ENCODE results near the gene PPP2R5A.
"Not testable (repeated sequence)": the region's sequence is repeated elsewhere in the genome, so short reads cannot be mapped to it uniquely, and the experiment has no call there.

Gene PPP2R5A

GRCh38 chr1:212388985-212389716 lies 103.9 kb downstream of the PPP2R5A start:
- no peak overlapping the region for H3K27ac ChIP-seq
- ChIA-PET POLR2A (ENCODE audit: low non-redundant PET) (no interaction called here), CTCF (no interaction called here)
- no peak for DNase-seq (ENCODE audit: low spot score)
- TF ChIP-seq CTCF (conservative IDR thresholded peaks at IDR 0.05; ENCODE audit: low read depth), result no peak

DNA sequence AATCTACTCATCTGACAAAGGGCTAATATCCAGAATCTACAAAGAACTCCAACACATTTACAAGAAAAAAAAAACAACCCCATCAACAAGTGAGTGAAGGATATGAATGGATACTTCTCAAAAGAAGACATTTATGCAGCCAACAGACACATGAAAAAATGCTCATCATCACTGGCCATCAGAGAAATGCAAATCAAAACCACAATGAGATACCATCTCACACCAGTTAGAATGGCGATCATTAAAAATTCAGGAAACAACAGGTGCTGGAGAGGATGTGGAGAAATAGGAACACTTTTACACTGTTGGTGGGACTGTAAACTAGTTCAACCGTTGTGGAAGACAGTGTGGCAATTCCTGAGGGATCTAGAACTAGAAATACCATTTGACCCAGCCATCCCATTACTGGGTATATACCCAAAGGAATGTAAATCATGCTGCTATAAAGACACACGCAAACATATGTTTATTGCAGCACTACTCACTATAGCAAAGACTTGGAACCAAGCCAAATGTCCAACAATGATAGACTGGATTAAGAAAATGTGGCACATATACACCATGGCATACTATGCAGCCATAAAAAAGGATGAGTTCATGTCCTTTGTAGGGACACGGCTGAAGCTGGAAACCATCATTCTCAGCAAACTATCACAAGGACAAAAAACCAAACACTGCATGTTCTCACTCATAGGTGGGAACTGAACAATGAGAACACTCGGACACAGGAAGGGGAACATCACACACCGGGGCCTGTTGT lies 110.6 kb downstream of the PPP2R5A start:
- CTCF ChIA-PET, result interaction anchor here (0.6 kb wide), 1 partner anchor 368 kb away, joined by 5 read pairs; no protein-coding TSS in a partner anchor
- POLR2A ChIA-PET (ENCODE audit: low non-redundant PET); H3K27ac ChIP-seq; DNase-seq (ENCODE audit: low spot score): not testable (repeated sequence)

DNA sequence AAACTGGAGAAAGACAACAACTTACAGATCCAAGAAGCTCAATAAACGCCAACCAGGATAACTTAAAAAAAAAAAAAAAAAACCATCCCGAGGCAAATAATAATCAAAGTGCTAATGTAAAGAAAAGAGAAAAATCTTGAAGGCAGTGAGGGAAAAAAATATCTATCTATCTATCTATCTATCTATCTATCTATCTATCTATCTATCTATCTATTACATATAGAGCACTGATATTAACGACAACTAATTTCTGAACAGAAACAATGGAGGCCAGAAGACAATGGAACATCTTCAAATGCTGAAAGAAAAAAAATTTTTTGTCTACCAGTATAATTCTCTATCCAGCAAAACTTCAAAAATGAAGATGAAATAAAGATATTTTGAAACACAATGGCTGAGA lies 111.4 kb downstream of the PPP2R5A start:
- DNase-seq (ENCODE audit: low spot score), result no peak
- CTCF ChIA-PET, result interaction anchor here (0.6 to 0.9 kb wide), 2 partner anchors 9 to 369 kb away, joined by 3 to 5 read pairs; no protein-coding TSS in a partner anchor
- no peak for TF ChIP-seq CTCF (conservative IDR thresholded peaks at IDR 0.05; ENCODE audit: low read depth)
- no peak overlapping the region for H3K27ac ChIP-seq
- POLR2A ChIA-PET (ENCODE audit: low non-redundant PET), result no interaction called here

DNA sequence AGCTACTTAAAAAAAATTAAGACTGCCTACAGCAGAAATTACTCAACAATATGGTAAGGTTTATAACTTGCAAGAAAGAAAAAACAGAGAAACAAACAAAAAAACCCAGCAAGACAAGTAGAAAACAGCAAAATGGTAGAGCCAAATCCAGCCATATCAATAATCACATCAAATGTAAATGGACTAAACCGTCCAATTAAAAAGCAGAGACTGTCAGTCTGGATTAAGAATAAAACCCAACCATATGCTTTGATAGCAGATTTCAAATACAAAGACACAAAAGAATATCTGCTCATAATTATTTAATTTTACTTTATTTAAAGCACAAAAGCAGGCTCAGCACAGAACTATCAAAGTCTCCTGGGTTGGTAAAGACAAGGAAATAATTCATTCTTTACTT lies 112.0 kb downstream of the PPP2R5A start:
- H3K27ac ChIP-seq, result no peak overlapping the region
- DNase-seq (ENCODE audit: low spot score), result no peak
- ChIA-PET POLR2A (ENCODE audit: low non-redundant PET) (interaction anchor here (0.6 kb wide), 1 partner anchor 10 kb away, joined by 4 read pairs; no protein-coding TSS in a partner anchor), CTCF (interaction anchor here (0.9 kb wide), 1 partner anchor 10 kb away, joined by 3 read pairs; no protein-coding TSS in a partner anchor)
- no peak for TF ChIP-seq CTCF (conservative IDR thresholded peaks at IDR 0.05; ENCODE audit: low read depth)

DNA sequence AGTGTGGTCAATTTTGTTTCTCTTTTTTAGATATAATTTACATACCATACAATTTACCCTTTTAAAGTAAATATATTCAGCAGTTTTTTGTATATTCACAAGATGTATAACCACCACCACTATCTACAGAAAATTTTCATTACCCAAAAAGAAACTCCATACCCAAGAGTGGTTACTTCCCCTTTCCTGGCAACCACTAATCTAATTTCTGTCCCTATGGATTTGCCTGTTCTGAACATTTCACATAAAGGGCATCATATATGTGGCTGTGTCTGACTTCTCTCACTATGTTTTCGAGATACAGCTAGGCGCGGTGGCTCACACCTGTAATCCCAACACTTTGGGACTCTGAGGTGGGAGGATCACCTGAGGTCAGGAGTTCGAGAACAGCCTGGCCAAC lies 115.8 kb downstream of the PPP2R5A start:
- POLR2A ChIA-PET (ENCODE audit: low non-redundant PET), result no interaction called here
- TF ChIP-seq CTCF (conservative IDR thresholded peaks at IDR 0.05; ENCODE audit: low read depth), result no peak
- H3K27ac ChIP-seq, result peak overlapping the region; percentile 76
- DNase-seq (ENCODE audit: low spot score), result no peak
- CTCF ChIA-PET, result no interaction called here

DNA sequence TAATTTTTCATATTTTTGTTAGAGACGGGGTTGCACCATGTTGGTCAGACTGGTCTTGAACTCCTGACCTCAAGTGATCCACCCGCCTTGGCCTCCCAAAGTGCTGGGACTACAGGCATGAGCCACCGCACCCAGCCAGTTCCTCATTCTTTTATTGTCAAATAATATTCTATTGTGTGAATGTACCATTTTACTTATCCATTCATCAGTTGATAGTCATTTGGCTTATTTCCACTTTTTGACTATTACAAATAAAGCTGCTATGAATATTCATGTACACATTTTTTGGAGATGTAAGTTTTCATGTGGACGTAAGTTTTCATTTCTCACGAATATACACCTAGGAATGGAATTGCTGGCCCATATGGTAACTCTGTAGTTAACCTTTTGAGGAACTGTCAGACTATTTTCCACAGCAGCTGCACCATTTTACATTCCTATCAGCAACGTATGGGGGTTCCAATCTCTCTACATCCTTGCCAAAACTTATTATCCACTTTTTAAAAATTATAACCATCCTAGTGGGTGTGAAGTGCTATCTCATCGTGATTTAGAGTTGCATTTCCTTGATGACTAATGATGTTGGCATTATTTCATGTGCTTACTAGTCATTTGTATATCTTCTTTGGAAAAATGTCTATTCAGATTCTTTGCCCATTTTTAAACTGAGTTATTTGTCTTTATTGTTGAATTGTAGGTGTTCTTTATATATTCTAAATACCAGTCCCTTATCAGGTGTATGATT lies 116.8 kb downstream of the PPP2R5A start:
- CTCF ChIA-PET, result interaction anchor here (0.8 kb wide), 1 partner anchor 106 kb away, joined by 5 read pairs; no protein-coding TSS in a partner anchor

More for the DNA sequence above, 116.8 kb downstream of the PPP2R5A start:
- no peak for DNase-seq (ENCODE audit: low spot score)
- H3K27ac ChIP-seq, result peak overlapping the region; percentile 79
- TF ChIP-seq CTCF (conservative IDR thresholded peaks at IDR 0.05; ENCODE audit: low read depth), result no peak
- POLR2A ChIA-PET (ENCODE audit: low non-redundant PET), result no interaction called here
